ENCODE measurements around the gene BPGM.

Gene BPGM

GRCh38 chr7:134697205-134697886, 50.7 kb downstream of the BPGM start:
- DNase-seq (ENCODE audit: low spot score) = no peak

GRCh38 chr7:134698481-134698880, 51.8 kb downstream of the BPGM start:
- no peak for DNase-seq (ENCODE audit: low spot score)

GRCh38 chr7:134699021-134699818, 52.6 kb downstream of the BPGM start:
- no peak for DNase-seq (ENCODE audit: low spot score)

- DNase-seq (ENCODE audit: low spot score) = no peak
Observed at GRCh38 chr7:134699899-134700298, 53.2 kb downstream of the BPGM start.

- DNase-seq (ENCODE audit: low spot score) = no peak
Observed at GRCh38 chr7:134701272-134701671, 54.6 kb downstream of the BPGM start.

- no peak for DNase-seq (ENCODE audit: low spot score)
Observed at GRCh38 chr7:134702366-134703240, 56.0 kb downstream of the BPGM start.

GRCh38 chr7:134703241-134703594, 56.6 kb downstream of the BPGM start:
- DNase-seq (ENCODE audit: low spot score) = no peak

GRCh38 chr7:134703782-134704181, 57.1 kb downstream of the BPGM start:
- DNase-seq (ENCODE audit: low spot score) = no peak

- no peak for DNase-seq (ENCODE audit: low spot score)
Observed at GRCh38 chr7:134704827-134705226, 58.2 kb downstream of the BPGM start.

- DNase-seq (ENCODE audit: low spot score) = no peak
Observed at GRCh38 chr7:134705716-134706115, 59.1 kb downstream of the BPGM start.

- DNase-seq (ENCODE audit: low spot score) = no peak
Observed at GRCh38 chr7:134706468-134706867, 59.8 kb downstream of the BPGM start.

- no peak for DNase-seq (ENCODE audit: low spot score)
Observed at GRCh38 chr7:134707663-134708378, 61.2 kb downstream of the BPGM start.

GRCh38 chr7:134708692-134709091, 62.0 kb downstream of the BPGM start:
- no peak for DNase-seq (ENCODE audit: low spot score)

- DNase-seq (ENCODE audit: low spot score) = no peak
Observed at GRCh38 chr7:134709197-134709596, 62.5 kb downstream of the BPGM start.

- DNase-seq (ENCODE audit: low spot score) = no peak
Observed at GRCh38 chr7:134710511-134710853, 63.8 kb downstream of the BPGM start.

GRCh38 chr7:134710854-134711624, 64.4 kb downstream of the BPGM start:
- no peak for DNase-seq (ENCODE audit: low spot score)

GRCh38 chr7:134712196-134712595, 65.5 kb downstream of the BPGM start:
- no peak for DNase-seq (ENCODE audit: low spot score)

GRCh38 chr7:134714470-134715205, 68.0 kb downstream of the BPGM start:
- DNase-seq (ENCODE audit: low spot score) = no peak

- DNase-seq (ENCODE audit: low spot score) = no peak
Observed at GRCh38 chr7:134718211-134718875, 71.7 kb downstream of the BPGM start.
